ENCODE measurements around the gene TMEM141. TPM values are rescaled to one million over a fixed set of nuclear protein-coding genes. Genes with fewer than 3 reads are reported as not detected.

Gene TMEM141
- total and polyA plus RNA-seq, 2 of the 8 experiments (the other 6 are each of a cell fraction or from before 2014, with no cell fraction given): 51.1 to 137 TPM

DNA sequence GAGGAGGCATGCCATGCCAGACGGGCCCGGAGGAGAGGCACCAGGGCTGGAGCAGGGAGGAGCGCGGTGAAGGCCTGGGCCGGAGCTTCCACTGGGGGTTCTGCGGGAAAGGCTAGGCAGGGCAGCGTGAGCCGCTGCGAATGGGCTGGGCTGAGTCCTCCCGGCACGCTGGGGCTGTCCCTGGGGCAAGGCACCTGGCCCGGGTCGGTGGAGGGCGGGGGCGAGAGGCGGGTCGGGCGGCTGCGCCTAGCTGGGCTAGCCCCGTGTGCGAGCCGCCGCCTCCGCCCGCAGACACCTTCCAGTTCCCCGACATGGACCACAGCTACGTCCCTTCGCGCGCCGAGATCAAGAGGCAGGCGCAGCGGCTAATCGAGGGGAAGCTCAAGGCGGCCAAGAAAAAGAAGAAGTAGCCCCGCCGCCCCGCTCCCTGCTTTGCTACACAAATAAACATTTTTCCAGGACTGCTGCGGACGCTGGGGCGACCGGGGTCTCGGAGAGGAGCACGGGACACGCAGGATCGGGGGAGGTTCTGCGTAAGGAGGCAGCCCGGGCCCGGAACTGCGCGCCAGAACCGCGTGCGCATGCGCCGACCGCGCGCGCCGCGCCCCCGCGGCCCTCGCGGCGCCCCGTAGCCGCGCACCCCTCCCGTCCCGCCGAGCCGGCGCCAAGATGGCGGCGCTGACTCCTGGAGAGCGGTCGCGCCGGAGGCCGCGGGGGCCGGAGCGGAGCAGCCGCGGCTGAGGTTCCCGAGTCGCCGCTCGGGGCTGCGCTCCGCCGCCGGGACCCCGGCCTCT is 16.3 kb downstream of the TMEM141 start, which contains the start of gene RABL6 (continued):
- no peak for TF ChIP-seq EP300 (IDR thresholded peaks at IDR 0.05; ENCODE audit: borderline replicate concordance in 1 of 2, low read depth in 2 of 2, low read length in 2 of 2)
- TF ChIP-seq, protein P1, sequence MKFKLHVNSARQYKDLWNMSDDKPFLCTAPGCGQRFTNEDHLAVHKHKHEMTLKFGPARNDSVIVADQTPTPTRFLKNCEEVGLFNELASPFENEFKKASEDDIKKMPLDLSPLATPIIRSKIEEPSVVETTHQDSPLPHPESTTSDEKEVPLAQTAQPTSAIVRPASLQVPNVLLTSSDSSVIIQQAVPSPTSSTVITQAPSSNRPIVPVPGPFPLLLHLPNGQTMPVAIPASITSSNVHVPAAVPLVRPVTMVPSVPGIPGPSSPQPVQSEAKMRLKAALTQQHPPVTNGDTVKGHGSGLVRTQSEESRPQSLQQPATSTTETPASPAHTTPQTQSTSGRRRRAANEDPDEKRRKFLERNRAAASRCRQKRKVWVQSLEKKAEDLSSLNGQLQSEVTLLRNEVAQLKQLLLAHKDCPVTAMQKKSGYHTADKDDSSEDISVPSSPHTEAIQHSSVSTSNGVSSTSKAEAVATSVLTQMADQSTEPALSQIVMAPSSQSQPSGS (IDR thresholded peaks at IDR 0.05; ENCODE audit: low read length): no peak
- TF ChIP-seq SP2 (IDR thresholded peaks at IDR 0.05; ENCODE audit: low read length): no peak
- TF ChIP-seq, protein P2, sequence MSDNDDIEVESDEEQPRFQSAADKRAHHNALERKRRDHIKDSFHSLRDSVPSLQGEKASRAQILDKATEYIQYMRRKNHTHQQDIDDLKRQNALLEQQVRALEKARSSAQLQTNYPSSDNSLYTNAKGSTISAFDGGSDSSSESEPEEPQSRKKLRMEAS (IDR thresholded peaks at IDR 0.05): no peak; the same call in none of the 2 replicates
- TF ChIP-seq, protein P3, sequence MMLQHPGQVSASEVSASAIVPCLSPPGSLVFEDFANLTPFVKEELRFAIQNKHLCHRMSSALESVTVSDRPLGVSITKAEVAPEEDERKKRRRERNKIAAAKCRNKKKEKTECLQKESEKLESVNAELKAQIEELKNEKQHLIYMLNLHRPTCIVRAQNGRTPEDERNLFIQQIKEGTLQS (IDR thresholded peaks at IDR 0.05; ENCODE audit: insufficient read depth, low read depth, low read length): no peak
- TF ChIP-seq CBX8 (IDR thresholded peaks at IDR 0.05; ENCODE audit: borderline replicate concordance, low read depth, low read length): no peak
- TF ChIP-seq PHF8 (conservative IDR thresholded peaks at IDR 0.05; ENCODE audit: low read depth, low read length): peak; percentile 86
- TF ChIP-seq RXRA (IDR thresholded peaks at IDR 0.05; ENCODE audit: insufficient read depth, low read depth, low read length): no peak
- no peak for TF ChIP-seq CHD1 (IDR thresholded peaks at IDR 0.05; ENCODE audit: low read depth, low read length)
- TF ChIP-seq JUND (IDR thresholded peaks at IDR 0.05; ENCODE audit: low read length): no peak
- TF ChIP-seq YY1 (IDR thresholded peaks at IDR 0.05; ENCODE audit: low read depth, low read length): peak; percentile 93; the same call in 1 of the 2 replicates
- 0 out of 2 replicates have a peak, but pooled peaks have one; percentile 57 for TF ChIP-seq FOSL1 (IDR thresholded peaks at IDR 0.05; ENCODE audit: insufficient read depth, low read depth, low read length)
- no peak for TF ChIP-seq SP4 (IDR thresholded peaks at IDR 0.05; ENCODE audit: low read length)
- no peak for TF ChIP-seq SP1 (IDR thresholded peaks at IDR 0.05; ENCODE audit: low read depth, low read length)
- no peak for TF ChIP-seq BACH1 (IDR thresholded peaks at IDR 0.05; ENCODE audit: low read length)
- no peak; the same call in 1 of the 2 replicates for TF ChIP-seq TBP (IDR thresholded peaks at IDR 0.05; ENCODE audit: low read depth, low read length)
- no peak for TF ChIP-seq TEAD4 (IDR thresholded peaks at IDR 0.05; ENCODE audit: low read depth, low read length)
- no peak for TF ChIP-seq RFX5 (IDR thresholded peaks at IDR 0.05; ENCODE audit: borderline replicate concordance, low read depth, low read length)
- no peak for TF ChIP-seq CHD2 (IDR thresholded peaks at IDR 0.05; ENCODE audit: low read length)
- no peak for TF ChIP-seq KDM5A (IDR thresholded peaks at IDR 0.05; ENCODE audit: low read length)

Measured in H1 (cell line).